GM12864 (cell line): ENCODE data around the gene SLC34A2.

Experiments used
- DNase-seq: peaks from one replicate; pipeline ENCODE4 v3.0.0-alpha.2; 2011; ENCODE audit warnings: low read depth
- H3K4me3 ChIP-seq: 2 replicates; pipeline ENCODE4 v1.5.1; 2011; ENCODE audit warnings: mild to moderate bottlenecking, low read depth, low read length, control low read depth
- CTCF ChIP-seq: IDR thresholded peaks from 2 replicates; pipeline ENCODE4 v1.5.1; 2011; ENCODE audit warnings: low read depth, mild to moderate bottlenecking, moderate library complexity, low read length, control low read depth, inconsistent platforms; ENCODE audit errors: missing control alignments

SLC34A2 gene

GRCh38 chr4:25700661-25701060 is 45.0 kb downstream of the SLC34A2 start:
- no peak for TF ChIP-seq CTCF
- no peak overlapping the region for H3K4me3 ChIP-seq
- DNase-seq = no peak

- DNase-seq = no peak
- no peak for TF ChIP-seq CTCF
- H3K4me3 ChIP-seq = no peak overlapping the region
These were observed 47.2 kb downstream of the SLC34A2 start for GRCh38 chr4:25702848-25703247.

- no peak overlapping the region for H3K4me3 ChIP-seq
- TF ChIP-seq CTCF = no peak
- no peak for DNase-seq
These were observed 48.2 kb downstream of the SLC34A2 start for GRCh38 chr4:25703731-25704388.

- DNase-seq = no peak
- no peak overlapping the region for H3K4me3 ChIP-seq
- TF ChIP-seq CTCF = no peak
These were observed 48.9 kb downstream of the SLC34A2 start for GRCh38 chr4:25704516-25704915.

- DNase-seq = no peak
- no peak overlapping the region for H3K4me3 ChIP-seq
- no peak for TF ChIP-seq CTCF
These were observed 55.0 kb downstream of the SLC34A2 start for GRCh38 chr4:25710637-25711036.

- no peak for DNase-seq
- H3K4me3 ChIP-seq = no peak overlapping the region
- no peak for TF ChIP-seq CTCF
These were observed 57.0 kb downstream of the SLC34A2 start for GRCh38 chr4:25712611-25713010.

- TF ChIP-seq CTCF = no peak
- DNase-seq = no peak
- H3K4me3 ChIP-seq = no peak overlapping the region
These were observed 58.2 kb downstream of the SLC34A2 start for GRCh38 chr4:25713812-25714211.
